B cell (primary cell): ENCODE results near the gene TLCD2. TPM values are rescaled to one million over a fixed set of nuclear protein-coding genes. Genes with fewer than 3 reads are reported as not detected.

ENCODE experiments used
- ATAC-seq: fragments of 200-7000 bp; cut with Tn5 transposase; one replicate; pipeline ENCODE4 v1.10.0; 2021; ENCODE audit warnings: low read depth, mild to moderate bottlenecking, moderate number of reproducible peaks, moderate library complexity
- CTCF ChIA-PET: fragments of 350-600 bp; sonication (Branson Sonifier 250); formaldehyde crosslinking; loops from one replicate; lab custom pipeline; 2021; ENCODE audit warnings: antibody characterized with exemption, inconsistent platforms; lab: Charles Lee
- POLR2A ChIA-PET: fragments of 350-600 bp; sonication (Branson Sonifier 250); formaldehyde crosslinking; loops from one replicate; lab custom pipeline; 2021; ENCODE audit warnings: antibody characterized with exemption; lab: Charles Lee
- DNase-seq: peaks from one replicate; pipeline ENCODE4 v3.0.0; 2013
- H2AFZ ChIP-seq: 2 replicates; pipeline ENCODE4 v1.6.1; 2012; ENCODE audit warnings: mild to moderate bottlenecking, low read depth, low read length; ENCODE audit not compliant: insufficient read depth, poor library complexity, severe bottlenecking
- H3K27ac ChIP-seq, 2 donors: 1 replicate in 1 of 2; 2 replicates in 1 of 2; pipeline ENCODE4 v1.5.1; 2012 to 2013; ENCODE audit warnings: low read length in 2 of 2, mild to moderate bottlenecking in 2 of 2, moderate library complexity in 1 of 2
- H3K27me3 ChIP-seq, 4 experiments: fragments of 200-600 bp in 1 of 4; sonication (generic) in 1 of 4; replicated peaks in 1 of 4; 1 replicate in 2 of 4; 2 replicates in 2 of 4; pipeline versions ENCODE4 v1.6.1 to v1.7.0; 2013 to 2016; ENCODE audit warnings: low read length in 3 of 4, mild to moderate bottlenecking in 2 of 4, mixed read lengths in 1 of 4, moderate library complexity in 1 of 4; ENCODE audit not compliant: insufficient read depth in 4 of 4, control insufficient read depth in 3 of 4; ENCODE audit errors: control extremely low read depth in 1 of 4
- H3K36me3 ChIP-seq, 2 experiments: replicated peaks in 1 of 2; 1 replicate in 1 of 2; 2 replicates in 1 of 2; pipeline versions ENCODE4 v1.6.1 to v1.7.1; 2013; ENCODE audit warnings: low read length in 1 of 2; ENCODE audit not compliant: insufficient read depth in 2 of 2, control insufficient read depth in 1 of 2; ENCODE audit errors: control extremely low read depth in 1 of 2, extremely low read depth in 1 of 2
- H3K4me1 ChIP-seq, 2 donors: fragments of 200-600 bp in 1 of 2; sonication (generic) in 1 of 2; 1 replicate in 1 of 2; 2 replicates in 1 of 2; pipeline versions ENCODE4 v1.5.1 to v1.6.1; 2013 to 2017; ENCODE audit warnings: low read length in 2 of 2; ENCODE audit not compliant: control insufficient read depth in 2 of 2, insufficient read depth in 2 of 2
- H3K4me2 ChIP-seq: replicated peaks from 2 replicates; pipeline ENCODE3; 2012; ENCODE audit warnings: mild to moderate bottlenecking, low read depth, low read length; ENCODE audit not compliant: poor library complexity, severe bottlenecking
- H3K4me3 ChIP-seq, 5 experiments: fragments of 200-600 bp in 1 of 5; sonication (generic) in 1 of 5; 1 replicate in 3 of 5; 2 replicates in 2 of 5; pipeline versions ENCODE4 v1.5.1 to v1.7.0; 2011 to 2016; ENCODE audit warnings: low read length in 4 of 5, mild to moderate bottlenecking in 4 of 5, low read depth in 2 of 5, control low read depth in 1 of 5, moderate library complexity in 1 of 5; ENCODE audit not compliant: insufficient read depth in 1 of 5; ENCODE audit errors: control extremely low read depth in 1 of 5, extremely low read depth in 1 of 5
- H3K79me2 ChIP-seq: fragments of 200-600 bp; sonication (generic); one replicate; pipeline ENCODE4 v1.6.0; 2016; ENCODE audit warnings: low read length; ENCODE audit not compliant: control insufficient read depth, insufficient read depth
- H3K9ac ChIP-seq: fragments of 200-600 bp; sonication (generic); 2 replicates; pipeline ENCODE4 v1.6.1; 2017; ENCODE audit warnings: mild to moderate bottlenecking, low read length, moderate library complexity
- H3K9me3 ChIP-seq, 3 donors: one replicate each; pipeline versions ENCODE4 v1.6.1 to v1.7.1; 2013; ENCODE audit warnings: low read length in 2 of 3; ENCODE audit not compliant: control insufficient read depth in 2 of 3, insufficient read depth in 1 of 3; ENCODE audit errors: control extremely low read depth in 1 of 3
- H4K20me1 ChIP-seq: 2 replicates; pipeline ENCODE4 v1.6.0; 2012; ENCODE audit warnings: mild to moderate bottlenecking, low read length; ENCODE audit not compliant: insufficient read depth, control insufficient read depth, poor library complexity, severe bottlenecking
- H3K27ac Mint-ChIP-seq: one replicate; pipeline ENCODE4 v1.8.0; 2021; ENCODE audit warnings: mixed read lengths
- H3K27me3 Mint-ChIP-seq: one replicate; pipeline ENCODE4 v1.8.0; 2021; ENCODE audit warnings: mixed read lengths
- H3K4me1 Mint-ChIP-seq: one replicate; pipeline ENCODE4 v1.8.0; 2021; ENCODE audit warnings: mixed read lengths
- H3K4me3 Mint-ChIP-seq: one replicate; pipeline ENCODE4 v1.8.0; 2021; ENCODE audit warnings: mixed read lengths
- H3K9me3 Mint-ChIP-seq: one replicate; pipeline ENCODE4 v1.8.0; 2022; ENCODE audit warnings: mixed read lengths; ENCODE audit not compliant: insufficient read depth
- EZH2 ChIP-seq: IDR thresholded peaks from 2 replicates; pipeline ENCODE4 v1.6.1; 2012; ENCODE audit warnings: borderline replicate concordance, low read depth, mild to moderate bottlenecking, moderate library complexity, low read length; ENCODE audit not compliant: insufficient read depth, poor library complexity, severe bottlenecking
- WGBS: methylation state at CpG from one replicate; pipeline ENCODE4 v1.1.5; 2013; ENCODE audit warnings: missing lambda C conversion rate; ENCODE audit not compliant: insufficient coverage; 5-methylcytosine and 5-hydroxymethylcytosine counted together
- intact Hi-C: fragments of 100-400 bp; cut with micrococcal nuclease; formaldehyde crosslinking; loops from one replicate; pipeline ENCODE4 v1.10.0; 2022
- polyA plus RNA-seq: library from polyadenylated mRNA; depleted of rRNA; stranded (reverse); fragments of >200 nt; gene quantifications from 2 replicates; pipeline ENCODE4 v1.2.3, GENCODE V29; 2012
- total RNA-seq, 2 donors: library from RNA; stranded (reverse); fragments of 120-200 nt in 1 of 2; gene quantifications; 1 replicate in 1 of 2; 2 replicates in 1 of 2; pipeline versions ENCODE4 v1.2.3 to v1.2.4, GENCODE V29; 2013 to 2022
- TF ChIP-seq, protein P1 (sequence below): fragments of 200-600 bp; IDR thresholded peaks from one replicate; pipeline ENCODE4 v1.8.0; 2022; ENCODE audit warnings: antibody characterized with exemption, mild to moderate bottlenecking

TLCD2 gene
- total and polyA plus RNA-seq, 2 donors (not counting 1 experiment from before 2014, with no cell fraction given): 0.03 TPM; not detected in 1

GRCh38 chr17:1732241-1732832, 22.2 kb upstream of the TLCD2 start:
- Histone ChIP-seq H3K36me3 (peaks cover 0 to 53% of the 10 kb centered on the region in 2 experiments), H3K27ac (peak overlapping the region; percentile 49 to 64), H3K4me1 (peaks cover 14 to 34% of the 10 kb centered on the region in 2 donors), H3K27me3 (no peaks in the 10 kb centered on the region), H4K20me1 (peaks cover 50% of the 10 kb centered on the region), H3K79me2 (peaks cover 10% of the 10 kb centered on the region), H3K4me2 (peak overlapping the region; percentile 49), H3K9ac (no peak overlapping the region), H3K4me3 (no peak overlapping the region), H2AFZ (peak overlapping the region; percentile 3), H3K9me3 (peaks cover 0 to 2% (median 0%) of the 10 kb centered on the region in 3 donors)
- 83% methylated on average over 22 of the region's 22 CpGs for WGBS
- peaks cover 48% of the 10 kb centered on the region for H3K4me1 Mint-ChIP-seq
- no peaks in the 10 kb centered on the region for H3K9me3 Mint-ChIP-seq
- peak overlapping the region; percentile 72 for H3K4me3 Mint-ChIP-seq
- ATAC-seq (no peak), DNase-seq (no peak)
- intact Hi-C loops: loop anchor here (1.0 to 2.0 kb wide), 2 partner anchors 8 to 30 kb away; partner anchors contain the start of genes SERPINF1 and WDR81
- POLR2A ChIA-PET: interaction anchor here (0.6 to 4.9 kb wide), 12 partner anchors 8 to 160 kb away, joined by 3 to 33 read pairs (median 10); partner anchors contain the start of genes RPA1, SERPINF1, SMYD4 and WDR81
- H3K27ac Mint-ChIP-seq: peak overlapping the region; percentile 95
- no peak for TF ChIP-seq EZH2
- TF ChIP-seq, protein P1, sequence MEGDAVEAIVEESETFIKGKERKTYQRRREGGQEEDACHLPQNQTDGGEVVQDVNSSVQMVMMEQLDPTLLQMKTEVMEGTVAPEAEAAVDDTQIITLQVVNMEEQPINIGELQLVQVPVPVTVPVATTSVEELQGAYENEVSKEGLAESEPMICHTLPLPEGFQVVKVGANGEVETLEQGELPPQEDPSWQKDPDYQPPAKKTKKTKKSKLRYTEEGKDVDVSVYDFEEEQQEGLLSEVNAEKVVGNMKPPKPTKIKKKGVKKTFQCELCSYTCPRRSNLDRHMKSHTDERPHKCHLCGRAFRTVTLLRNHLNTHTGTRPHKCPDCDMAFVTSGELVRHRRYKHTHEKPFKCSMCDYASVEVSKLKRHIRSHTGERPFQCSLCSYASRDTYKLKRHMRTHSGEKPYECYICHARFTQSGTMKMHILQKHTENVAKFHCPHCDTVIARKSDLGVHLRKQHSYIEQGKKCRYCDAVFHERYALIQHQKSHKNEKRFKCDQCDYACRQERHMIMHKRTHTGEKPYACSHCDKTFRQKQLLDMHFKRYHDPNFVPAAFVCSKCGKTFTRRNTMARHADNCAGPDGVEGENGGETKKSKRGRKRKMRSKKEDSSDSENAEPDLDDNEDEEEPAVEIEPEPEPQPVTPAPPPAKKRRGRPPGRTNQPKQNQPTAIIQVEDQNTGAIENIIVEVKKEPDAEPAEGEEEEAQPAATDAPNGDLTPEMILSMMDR: no peak
- no peaks in the 10 kb centered on the region for H3K27me3 Mint-ChIP-seq
- CTCF ChIA-PET: interaction anchor here (0.6 to 5.6 kb wide), 12 partner anchors 10 to 478 kb away, joined by 3 to 61 read pairs (median 4); no protein-coding TSS in a partner anchor

DNA sequence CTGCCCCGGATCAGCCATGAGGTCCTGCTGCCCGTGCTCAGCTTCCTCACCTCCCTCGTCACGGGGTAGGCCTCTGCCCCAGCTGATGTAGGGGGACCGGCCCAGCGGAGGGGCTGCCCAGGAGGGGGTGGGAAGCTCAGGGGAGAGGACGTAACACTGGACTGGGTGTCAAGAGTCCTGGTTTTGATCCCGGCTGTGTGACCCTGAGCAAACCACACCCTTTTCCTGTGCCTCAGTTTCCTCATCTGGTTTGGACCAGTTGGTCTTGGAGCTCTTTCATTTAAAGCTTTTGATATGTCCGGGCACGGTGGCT, 21.0 kb upstream of the TLCD2 start:
- Histone ChIP-seq H3K79me2 (peaks cover 22% of the 10 kb centered on the region), H3K36me3 (peaks cover 0 to 51% of the 10 kb centered on the region in 2 experiments), H2AFZ (no peak overlapping the region), H4K20me1 (peaks cover 54% of the 10 kb centered on the region), H3K9me3 (peaks cover 0 to 2% (median 0%) of the 10 kb centered on the region in 3 donors), H3K9ac (no peak overlapping the region), H3K27me3 (no peaks in the 10 kb centered on the region), H3K4me1 (peaks cover 14 to 37% of the 10 kb centered on the region in 2 donors), H3K4me2 (no peak overlapping the region), H3K27ac (no peak overlapping the region), H3K4me3 (no peak overlapping the region)
- peaks cover 52% of the 10 kb centered on the region for H3K4me1 Mint-ChIP-seq
- no peak overlapping the region for H3K4me3 Mint-ChIP-seq
- H3K27me3 Mint-ChIP-seq: no peaks in the 10 kb centered on the region
- DNase-seq: no peak
- intact Hi-C loops: no loop called here
- no peak for TF ChIP-seq EZH2
- TF ChIP-seq, protein P1: no peak
- ATAC-seq: no peak
- ChIA-PET POLR2A (interaction anchor here (0.7 to 4.9 kb wide), 3 partner anchors 10 to 52 kb away, joined by 6 to 33 read pairs (median 27); no protein-coding TSS in a partner anchor), CTCF (interaction anchor here (1.0 to 5.6 kb wide), 5 partner anchors 9 to 133 kb away, joined by 4 to 61 read pairs (median 10); no protein-coding TSS in a partner anchor)
- peak overlapping the region; percentile 50 for H3K27ac Mint-ChIP-seq
- no peaks in the 10 kb centered on the region for H3K9me3 Mint-ChIP-seq
- 94% methylated on average over 6 of the region's 10 CpGs for WGBS
